ENCODE measurements around the gene MDM2.

MDM2 gene

GRCh38 chr12:68790081-68790951, 17.7 kb upstream of the MDM2 start:
- TF ChIP-seq CREB1 (IDR thresholded peaks at IDR 0.05; ENCODE audit: low read depth) (no peak), CEBPB (IDR thresholded peaks at IDR 0.05) (no peak), TEAD4 (IDR thresholded peaks at IDR 0.05) (no peak), YY1 (IDR thresholded peaks at IDR 0.05; ENCODE audit: low read depth) (no peak), MAX (IDR thresholded peaks at IDR 0.05) (no peak), TAF1 (IDR thresholded peaks at IDR 0.05; ENCODE audit: low read depth) (no peak), EGR1 (IDR thresholded peaks at IDR 0.05) (no peak), REST (IDR thresholded peaks at IDR 0.05; ENCODE audit: low read depth) (no peak), NFIC (IDR thresholded peaks at IDR 0.05) (no peak), EP300 (IDR thresholded peaks at IDR 0.05; ENCODE audit: borderline replicate concordance) (no peak), RAD21 (IDR thresholded peaks at IDR 0.05; ENCODE audit: low read depth) (no peak), USF1 (IDR thresholded peaks at IDR 0.05) (no peak), FOXM1 (IDR thresholded peaks at IDR 0.05; ENCODE audit: borderline replicate concordance, low read depth) (no peak), TCF12 (IDR thresholded peaks at IDR 0.05; ENCODE audit: low read depth) (no peak), ZBTB7A (IDR thresholded peaks at IDR 0.05; ENCODE audit: low read depth) (no peak)

- TF ChIP-seq TAF1 (IDR thresholded peaks at IDR 0.05; ENCODE audit: low read depth): no peak
- no peak for TF ChIP-seq YY1 (IDR thresholded peaks at IDR 0.05; ENCODE audit: low read depth)
- TF ChIP-seq USF1 (IDR thresholded peaks at IDR 0.05): no peak
- TF ChIP-seq CEBPB (IDR thresholded peaks at IDR 0.05): no peak
- no peak for TF ChIP-seq TEAD4 (IDR thresholded peaks at IDR 0.05)
- no peak for TF ChIP-seq REST (IDR thresholded peaks at IDR 0.05; ENCODE audit: low read depth)
- TF ChIP-seq CREB1 (IDR thresholded peaks at IDR 0.05; ENCODE audit: low read depth): no peak
- no peak for TF ChIP-seq FOXM1 (IDR thresholded peaks at IDR 0.05; ENCODE audit: borderline replicate concordance, low read depth)
- no peak for TF ChIP-seq TCF12 (IDR thresholded peaks at IDR 0.05; ENCODE audit: low read depth)
- TF ChIP-seq EGR1 (IDR thresholded peaks at IDR 0.05): no peak
- no peak for TF ChIP-seq ZBTB7A (IDR thresholded peaks at IDR 0.05; ENCODE audit: low read depth)
Measured at GRCh38 chr12:68790952-68791234, 17.1 kb upstream of the MDM2 start.

GRCh38 chr12:68791897-68792481, 16.0 kb upstream of the MDM2 start:
- TF ChIP-seq EP300 (IDR thresholded peaks at IDR 0.05; ENCODE audit: borderline replicate concordance): no peak
- no peak for TF ChIP-seq YY1 (IDR thresholded peaks at IDR 0.05; ENCODE audit: low read depth)
- TF ChIP-seq FOXM1 (IDR thresholded peaks at IDR 0.05; ENCODE audit: borderline replicate concordance, low read depth): no peak
- TF ChIP-seq ZBTB7A (IDR thresholded peaks at IDR 0.05; ENCODE audit: low read depth): no peak
- no peak for TF ChIP-seq REST (IDR thresholded peaks at IDR 0.05; ENCODE audit: low read depth)
- no peak for TF ChIP-seq MAX (IDR thresholded peaks at IDR 0.05)
- no peak for TF ChIP-seq USF1 (IDR thresholded peaks at IDR 0.05)
- no peak for TF ChIP-seq CEBPB (IDR thresholded peaks at IDR 0.05)
- TF ChIP-seq RAD21 (IDR thresholded peaks at IDR 0.05; ENCODE audit: low read depth): no peak
